Adrenal gland (tissue), 12 donors: ENCODE measurements around the gene NRSN2. TPM values are rescaled to one million over a fixed set of nuclear protein-coding genes. Genes with fewer than 3 reads are reported as not detected.
A peak's percentile ranks its signal among the peaks of the same experiment; 100 is the strongest.

Experiments used
- DNase-seq, 7 donors: peaks; one replicate each; pipeline ENCODE4 v3.0.0-alpha.2; 2019 to 2020
- H3K27ac ChIP-seq, 5 donors: fragments of 200-600 bp; sonication (generic) in 4 of 5; 1 replicate in 3 of 5; 2 replicates in 2 of 5; pipeline versions ENCODE4 v1.5.1 to v1.8.0; 2016 to 2020; ENCODE audit warnings: mild to moderate bottlenecking in 1 of 5
- H3K27me3 ChIP-seq: fragments of 200-600 bp; 2 replicates; pipeline ENCODE4 v1.8.0; 2021
- H3K36me3 ChIP-seq, 2 donors: fragments of 200-600 bp; replicated peaks in 1 of 2; 1 replicate in 1 of 2; 2 replicates in 1 of 2; pipeline versions ENCODE4 v1.5.1 to v1.8.0; 2018 to 2022
- H3K4me1 ChIP-seq, 2 donors: fragments of 200-600 bp; replicated peaks in 1 of 2; 1 replicate in 1 of 2; 2 replicates in 1 of 2; pipeline versions ENCODE4 v1.5.1 to v1.8.0; 2018 to 2021
- H3K4me3 ChIP-seq, 4 donors: fragments of 200-600 bp; sonication (generic) in 3 of 4; one replicate each; pipeline ENCODE4 v1.5.1; 2016 to 2018
- H3K9me3 ChIP-seq, 3 donors: fragments of 200-600 bp; sonication (generic) in 1 of 3; replicated peaks in 1 of 3; 1 replicate in 2 of 3; 2 replicates in 1 of 3; pipeline versions ENCODE4 v1.5.1 to v1.8.0; 2016 to 2021
- POLR2A ChIP-seq, 2 donors: fragments of 450-650 bp; IDR thresholded peaks; one replicate each; pipeline ENCODE4 v1.6.1; 2017; ENCODE audit warnings: antibody characterized with exemption in 2 of 2, mild to moderate bottlenecking in 2 of 2, moderate library complexity in 1 of 2
- WGBS, 4 donors: extraction: QIAGEN DNeasy Blood & Tissue Kit in 2 of 4; methylation state at CpG; one replicate each; pipeline versions ENCODE4 v1.1.5 to v1.1.7; 2013 to 2017; 5-methylcytosine and 5-hydroxymethylcytosine counted together
- intact Hi-C, 2 donors: fragments of 100-400 bp; cut with DNase I; formaldehyde crosslinking; loops; one replicate each; pipeline versions ENCODE4 v1.14.1 to v1.15.0; 2022 to 2023
- polyA plus RNA-seq, 3 donors: library from polyadenylated mRNA; stranded (reverse); fragments of 200-250 nt in 2 of 3; fragments of 350-450 nt in 1 of 3; fragmentation: Illumina TruSeq in 1 of 3; extraction: RNeasy Lipid Tissue Mini Kit (QIAGEN cat#74804) in 1 of 3; gene quantifications; one replicate each; pipeline ENCODE4 v1.2.3, GENCODE V29; 2013 to 2014
- total RNA-seq, 9 donors: library from RNA; depleted of rRNA in 4 of 9; stranded (reverse); fragments of >200 nt in 4 of 9; fragments of 120-200 nt in 1 of 9; fragmentation: NEBNext Ultra II Directional in 1 of 9; extraction: Animal tissue kit (Norgen Biotek cat#: 25700) in 1 of 9; gene quantifications; one replicate each; pipeline versions ENCODE4 v1.1.0 to v1.2.4, GENCODE V29; 2013 to 2023
- TF ChIP-seq, protein P1 (sequence below), 6 experiments: fragments of 450-650 bp in 4 of 6; fragments of 200-600 bp in 2 of 6; sonication (generic) in 1 of 6; IDR thresholded peaks; 1 replicate in 5 of 6; 2 replicates in 1 of 6; pipeline versions ENCODE4 v1.5.1 to v1.8.0; 2016 to 2021; ENCODE audit warnings: antibody characterized with exemption in 6 of 6, mild to moderate bottlenecking in 2 of 6, moderate library complexity in 1 of 6
- donor health status: healthy with polysubstance abuse.
- donor health status: Bipolar disorder and iron deficiency.
- donor health status: DM: yes; HTN: yes; CAD: no.
- donor health status: DM: no; HTN: no; CAD: no.
- donor health status: DM: no; HTN: no; CAD: no.
- donor health status: DM: yes; HTN: yes; CAD: no.

Gene NRSN2
- total and polyA plus RNA-seq, 12 donors, result 33.7 to 263 (median 82.1) TPM

DNA sequence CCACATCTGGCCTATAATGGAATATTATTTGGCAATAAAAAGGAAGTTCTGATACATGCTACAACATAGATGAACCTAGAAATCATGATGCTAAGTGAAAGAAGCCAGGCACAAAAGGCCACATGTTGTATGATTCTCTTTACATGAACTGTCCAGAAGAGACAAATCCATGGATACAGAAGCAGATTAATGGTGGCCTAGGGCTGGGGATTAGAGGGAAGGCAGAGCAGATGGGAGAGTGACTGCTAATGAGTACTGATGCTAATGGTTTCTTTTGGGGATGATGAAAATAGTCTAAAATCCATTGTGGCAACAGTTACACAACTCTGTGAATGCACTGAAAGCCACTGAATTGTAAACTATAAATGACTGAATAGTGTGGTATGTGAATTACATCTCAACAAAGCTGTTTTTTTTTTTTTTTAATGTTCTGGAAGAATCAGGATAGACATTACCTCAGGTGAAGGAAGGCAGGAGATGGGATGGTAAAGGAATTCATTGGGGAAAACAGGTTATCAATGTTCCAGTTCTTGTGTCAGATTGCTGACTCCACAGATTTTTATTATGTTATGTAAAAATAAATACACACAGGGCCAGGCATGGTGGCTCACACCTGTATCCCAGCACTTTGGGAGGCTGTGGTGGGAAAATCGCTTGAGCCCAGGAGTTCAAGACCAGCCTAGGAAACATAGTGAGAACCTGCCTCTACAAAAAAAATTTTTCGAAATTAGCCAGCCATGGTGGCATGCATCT lies 30.4 kb upstream of the NRSN2 start:
- DNase-seq, result no peak
- Histone ChIP-seq H3K4me1 (no peaks in the 10 kb centered on the region), H3K27me3 (no peaks in the 10 kb centered on the region), H3K27ac (no peak overlapping the region), H3K36me3 (no peaks in the 10 kb centered on the region), H3K4me3 (no peak overlapping the region), H3K9me3 (no peaks in the 10 kb centered on the region)
- TF ChIP-seq POLR2A (IDR thresholded peaks at IDR 0.05), result no peak
- TF ChIP-seq, protein P1, sequence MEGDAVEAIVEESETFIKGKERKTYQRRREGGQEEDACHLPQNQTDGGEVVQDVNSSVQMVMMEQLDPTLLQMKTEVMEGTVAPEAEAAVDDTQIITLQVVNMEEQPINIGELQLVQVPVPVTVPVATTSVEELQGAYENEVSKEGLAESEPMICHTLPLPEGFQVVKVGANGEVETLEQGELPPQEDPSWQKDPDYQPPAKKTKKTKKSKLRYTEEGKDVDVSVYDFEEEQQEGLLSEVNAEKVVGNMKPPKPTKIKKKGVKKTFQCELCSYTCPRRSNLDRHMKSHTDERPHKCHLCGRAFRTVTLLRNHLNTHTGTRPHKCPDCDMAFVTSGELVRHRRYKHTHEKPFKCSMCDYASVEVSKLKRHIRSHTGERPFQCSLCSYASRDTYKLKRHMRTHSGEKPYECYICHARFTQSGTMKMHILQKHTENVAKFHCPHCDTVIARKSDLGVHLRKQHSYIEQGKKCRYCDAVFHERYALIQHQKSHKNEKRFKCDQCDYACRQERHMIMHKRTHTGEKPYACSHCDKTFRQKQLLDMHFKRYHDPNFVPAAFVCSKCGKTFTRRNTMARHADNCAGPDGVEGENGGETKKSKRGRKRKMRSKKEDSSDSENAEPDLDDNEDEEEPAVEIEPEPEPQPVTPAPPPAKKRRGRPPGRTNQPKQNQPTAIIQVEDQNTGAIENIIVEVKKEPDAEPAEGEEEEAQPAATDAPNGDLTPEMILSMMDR (IDR thresholded peaks at IDR 0.05), result no peak
- intact Hi-C loops, result no loop called here
- 88 to 95% (median 91%) methylated on average over 2 of the region's 2 CpGs for WGBS, 4 donors

DNA sequence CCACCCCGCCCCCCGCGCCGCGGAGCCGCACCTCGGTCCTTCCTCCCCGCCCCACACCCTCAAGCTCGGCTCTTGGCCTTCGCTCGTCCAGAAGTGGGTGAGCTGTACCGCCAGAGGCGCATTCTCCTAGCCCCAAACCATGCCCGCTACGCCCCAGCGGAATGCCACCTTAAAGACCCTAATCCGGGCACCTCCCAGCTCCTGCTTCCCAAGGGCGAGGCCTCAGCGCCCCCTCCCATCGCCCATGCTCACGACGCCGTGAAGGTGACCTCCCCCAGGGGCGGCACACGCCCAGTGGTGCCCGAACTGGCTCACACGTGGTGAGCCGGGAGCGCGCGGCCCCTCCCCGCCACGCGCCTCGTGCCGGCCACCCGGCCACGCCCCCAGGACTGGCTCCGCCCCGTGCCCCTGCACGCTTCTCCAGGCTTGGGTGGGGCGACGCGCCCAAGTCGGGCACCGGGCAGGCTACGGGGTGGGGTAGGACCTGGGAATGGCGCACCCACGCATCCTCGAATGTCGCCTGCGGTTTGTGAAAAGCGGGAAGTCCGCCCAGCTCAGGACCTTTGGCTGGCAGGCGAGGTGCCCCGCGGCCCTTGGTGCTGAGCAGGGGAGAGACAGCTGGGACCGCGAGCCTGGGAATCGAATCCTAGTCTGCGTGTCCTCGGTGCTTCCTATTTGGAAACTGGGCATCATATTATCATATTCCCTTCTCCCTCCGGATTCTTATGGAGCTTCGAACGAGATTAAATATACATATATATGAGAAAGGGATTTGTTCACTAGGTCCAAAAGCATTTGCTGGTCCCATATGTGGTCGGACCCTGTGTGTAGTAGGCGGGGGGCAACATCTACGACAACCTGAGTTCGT lies 22.5 kb upstream of the NRSN2 start:
- no peaks in the 10 kb centered on the region for H3K27me3 ChIP-seq
- H3K36me3 ChIP-seq, result no peaks in the 10 kb centered on the region
- 0 to 1% (median 1%) methylated on average over 14 to 69 of the region's 69 CpGs for WGBS, 4 donors
- H3K4me1 ChIP-seq, result peaks cover 19% of the 10 kb centered on the region in 2 donors
- H3K27ac ChIP-seq, result peak overlapping the region; percentile 84 to 99 (median 94)
- intact Hi-C loops, result no loop called here
- H3K4me3 ChIP-seq, result peak overlapping the region in 3 of 4 donors; percentile 51 to 83 (median 68)
- DNase-seq, result peak; percentile 88 to 94 (median 92)
- peak in 1 of 2 donors; percentile 70 for TF ChIP-seq POLR2A (IDR thresholded peaks at IDR 0.05)
- TF ChIP-seq, protein P1 (IDR thresholded peaks at IDR 0.05), result peak; percentile 21 to 55 (median 44)
- H3K9me3 ChIP-seq, result no peaks in the 10 kb centered on the region

DNA sequence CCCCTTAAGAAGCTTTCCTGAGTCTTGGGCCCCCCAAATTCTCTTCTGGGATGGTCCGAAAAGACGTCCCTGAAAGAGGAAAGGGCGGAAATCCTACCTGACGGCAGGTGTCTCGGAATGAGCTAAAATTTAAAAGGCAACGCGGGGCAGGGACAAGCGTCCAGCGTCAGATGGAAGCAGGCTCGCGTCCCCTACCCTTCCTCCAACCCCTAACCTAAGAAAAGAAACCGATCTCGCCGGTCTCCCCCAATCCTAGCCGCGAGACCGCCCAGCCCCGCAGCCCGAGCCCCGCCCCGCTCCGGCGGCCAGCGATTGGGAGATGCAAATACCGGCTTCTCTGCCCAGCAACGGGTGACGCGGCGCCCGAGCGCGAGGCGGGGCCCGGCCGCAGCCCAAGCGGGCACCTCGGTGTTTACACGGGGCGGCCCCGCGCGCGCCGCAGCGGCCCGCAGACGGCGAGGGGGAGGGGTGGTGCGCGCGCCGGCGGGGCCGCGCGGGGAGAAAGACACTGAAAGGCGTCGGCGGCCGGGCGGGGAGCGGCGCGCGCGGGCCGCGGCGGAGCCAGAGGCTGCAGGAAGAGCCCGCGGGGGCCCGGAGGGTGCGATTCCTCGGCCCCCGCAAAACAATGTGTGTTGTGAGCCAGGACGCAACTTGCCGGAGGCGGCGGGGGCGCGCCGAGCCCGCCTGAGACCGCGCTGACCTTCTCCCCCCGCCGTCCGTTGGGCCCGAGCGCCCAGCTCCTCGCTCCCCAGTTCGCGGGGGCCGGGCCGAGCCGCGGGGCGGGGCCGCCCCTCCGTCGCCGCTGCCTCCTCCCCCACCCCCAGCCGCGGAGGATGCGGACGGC lies 21.6 kb upstream of the NRSN2 start, which contains the start of gene SOX12:
SOX12 (plus strand) TSS at position 508 of the 844 bp plus-strand sequence. CDS start 373 bp downstream, outside the sequence.
- DNase-seq, result peak; percentile 96 to 98 (median 98)
- intact Hi-C loops, result no loop called here

More for the DNA sequence above, 21.6 kb upstream of the NRSN2 start, which contains the start of gene SOX12:
- no peaks in the 10 kb centered on the region for H3K27me3 ChIP-seq
- H3K4me3 ChIP-seq, result peak within 1 kb of the TSS in 3 of 4 donors; percentile 51 to 83 (median 68)
- H3K9me3 ChIP-seq, result no peaks in the 10 kb centered on the region
- H3K4me1 ChIP-seq, result peaks cover 20 to 25% of the 10 kb centered on the region in 2 donors
- H3K36me3 ChIP-seq, result no peaks in the 10 kb centered on the region
- peak within 1 kb of the TSS; percentile 84 to 99 (median 94) for H3K27ac ChIP-seq
- 0 to 1% (median 1%) methylated on average over 9 to 93 of the region's 106 CpGs for WGBS, 4 donors
- peak; percentile 66 to 70 for TF ChIP-seq POLR2A (IDR thresholded peaks at IDR 0.05)
- TF ChIP-seq, protein P1 (IDR thresholded peaks at IDR 0.05), result no peak
